CD4-positive, alpha-beta memory T cell (primary cell): Measurements from ENCODE around the gene ARHGAP6. TPM values are rescaled to one million over a fixed set of nuclear protein-coding genes. Genes with fewer than 3 reads are reported as not detected.
A peak's percentile ranks its signal among the peaks of the same experiment; 100 is the strongest.
"Not testable (repeated sequence)": the region's sequence is repeated elsewhere in the genome, so short reads cannot be mapped to it uniquely, and the experiment has no call there.

ENCODE experiments used
- CTCF ChIA-PET: fragments of 350-600 bp; sonication (Branson Sonifier 250); formaldehyde crosslinking; loops from one replicate; lab custom pipeline; 2021; ENCODE audit warnings: inconsistent platforms; ENCODE audit not compliant: partially characterized antibody; lab: Charles Lee
- POLR2A ChIA-PET: fragments of 350-600 bp; sonication (Branson Sonifier 250); formaldehyde crosslinking; loops from one replicate; lab custom pipeline; 2021; ENCODE audit not compliant: partially characterized antibody; lab: Charles Lee
- DNase-seq, 5 donors: peaks; one replicate each; pipeline versions ENCODE4 v3.0.0 to v3.0.0-alpha.2; 2020 to 2022; ENCODE audit warnings: mixed read lengths in 1 of 5
- H3K27ac ChIP-seq: one replicate; pipeline ENCODE4 v1.7.0; 2013; ENCODE audit warnings: low read depth, low read length
- H3K27me3 ChIP-seq: 2 replicates; pipeline ENCODE4 v1.7.0; 2013; ENCODE audit warnings: mild to moderate bottlenecking, low read length, moderate library complexity; ENCODE audit not compliant: insufficient read depth
- H3K36me3 ChIP-seq: 2 replicates; pipeline ENCODE4 v1.7.0; 2013; ENCODE audit warnings: mild to moderate bottlenecking, low read length, moderate library complexity; ENCODE audit not compliant: insufficient read depth
- H3K4me1 ChIP-seq: 2 replicates; pipeline ENCODE4 v1.7.0; 2013; ENCODE audit warnings: mild to moderate bottlenecking, low read length, moderate library complexity; ENCODE audit not compliant: insufficient read depth
- H3K4me3 ChIP-seq, 2 donors: one replicate each; pipeline ENCODE4 v1.7.0; 2013; ENCODE audit warnings: low read length in 2 of 2, mild to moderate bottlenecking in 1 of 2
- H3K9me3 ChIP-seq, 2 donors: one replicate each; pipeline ENCODE4 v1.7.0; 2013; ENCODE audit warnings: low read length in 2 of 2, control low read depth in 1 of 2; ENCODE audit not compliant: control insufficient read depth in 1 of 2
- H3K27ac Mint-ChIP-seq, 7 donors: one replicate each; pipeline ENCODE4 v1.8.0; 2020 to 2021; ENCODE audit warnings: mixed read lengths in 7 of 7, mild to moderate bottlenecking in 6 of 7, inconsistent platforms in 3 of 7, moderate library complexity in 3 of 7
- H3K27me3 Mint-ChIP-seq, 2 donors: one replicate each; pipeline ENCODE4 v1.8.0; 2020 to 2021; ENCODE audit warnings: mixed read lengths in 2 of 2
- H3K36me3 Mint-ChIP-seq, 2 donors: one replicate each; pipeline ENCODE4 v1.8.0; 2020 to 2021; ENCODE audit warnings: mixed read lengths in 2 of 2, inconsistent platforms in 1 of 2, mild to moderate bottlenecking in 1 of 2
- H3K4me1 Mint-ChIP-seq, 4 donors: one replicate each; pipeline ENCODE4 v1.8.0; 2020 to 2021; ENCODE audit warnings: mixed read lengths in 4 of 4, mild to moderate bottlenecking in 1 of 4
- H3K4me3 Mint-ChIP-seq, 8 donors: one replicate each; pipeline ENCODE4 v1.8.0; 2020 to 2021; ENCODE audit warnings: mixed read lengths in 8 of 8, mild to moderate bottlenecking in 7 of 8, moderate library complexity in 6 of 8, inconsistent platforms in 3 of 8
- H3K9me3 Mint-ChIP-seq, 8 donors: one replicate each; pipeline ENCODE4 v1.8.0; 2020 to 2021; ENCODE audit warnings: mixed read lengths in 8 of 8, mild to moderate bottlenecking in 5 of 8, inconsistent platforms in 3 of 8, moderate library complexity in 1 of 8
- intact Hi-C: fragments of 100-400 bp; cut with micrococcal nuclease; formaldehyde crosslinking; loops from one replicate; pipeline ENCODE4 v1.15.1; 2023
- polyA plus RNA-seq, 2 donors: library from polyadenylated mRNA; unstranded; fragments of 300-500 nt; fragmentation: Illumina TruSeq; gene quantifications; one replicate each; pipeline ENCODE4 v1.2.3, GENCODE V29; 2021
- total RNA-seq, 2 experiments: library from RNA; stranded (reverse); gene quantifications; one replicate each; pipeline ENCODE4 v1.2.3, GENCODE V29; 2021

The ARHGAP6 gene
- total and polyA plus RNA-seq, 4 experiments from 2014 or later, result not detected

DNA sequence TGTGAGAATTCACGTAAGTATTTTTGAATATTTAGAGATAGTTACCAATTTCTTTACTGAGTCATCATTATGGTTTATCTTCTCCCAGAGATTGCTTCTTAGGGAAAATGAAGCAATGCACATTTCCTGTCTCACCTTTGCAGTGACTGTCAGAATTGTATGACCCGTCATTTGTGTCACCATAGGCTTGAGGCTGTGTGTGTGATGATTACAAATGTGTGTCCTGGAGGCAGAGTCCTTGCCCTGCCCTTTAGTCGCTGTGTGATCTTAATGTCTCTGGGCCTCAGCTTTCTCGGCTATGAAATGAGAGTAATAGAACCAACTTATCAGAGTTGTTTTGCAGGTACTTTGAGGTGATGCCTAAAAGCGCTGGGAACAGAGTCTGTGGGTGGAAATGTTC, 540.7 kb downstream of the ARHGAP6 start:
- no peak for DNase-seq
- Histone ChIP-seq H3K27ac (no peak overlapping the region), H3K36me3 (peaks cover 4% of the 10 kb centered on the region), H3K9me3 (no peaks in the 10 kb centered on the region), H3K4me3 (no peak overlapping the region), H3K4me1 (no peaks in the 10 kb centered on the region), H3K27me3 (no peaks in the 10 kb centered on the region)
- Mint-ChIP-seq H3K36me3 (peaks cover 14 to 17% of the 10 kb centered on the region in 2 donors), H3K27ac (no peak overlapping the region), H3K4me1 (no peaks in the 10 kb centered on the region), H3K27me3 (no peaks in the 10 kb centered on the region), H3K4me3 (no peak overlapping the region), H3K9me3 (peaks cover 0 to 2% (median 0%) of the 10 kb centered on the region in 8 donors)
- ChIA-PET CTCF (interaction anchor here (1.0 to 2.0 kb wide), 3 partner anchors 11 to 936 kb away, joined by 3 to 5 read pairs (median 5); no protein-coding TSS in a partner anchor), POLR2A (interaction anchor here (1.0 kb wide), 1 partner anchor 24 kb away, joined by 3 read pairs; no protein-coding TSS in a partner anchor)
- intact Hi-C loops, result no loop called here

GRCh38 chrX:11124112-11124511, 541.6 kb downstream of the ARHGAP6 start:
- peaks cover 20 to 27% of the 10 kb centered on the region in 2 donors for H3K36me3 Mint-ChIP-seq
- H3K36me3 ChIP-seq, result peaks cover 12% of the 10 kb centered on the region
- POLR2A ChIA-PET, result no interaction called here
- no peaks in the 10 kb centered on the region for H3K4me1 ChIP-seq
- intact Hi-C loops, result no loop called here
- H3K9me3 ChIP-seq, result no peaks in the 10 kb centered on the region
- H3K4me3 Mint-ChIP-seq, result no peak overlapping the region
- no peaks in the 10 kb centered on the region for H3K4me1 Mint-ChIP-seq
- no peak overlapping the region for H3K27ac Mint-ChIP-seq
- H3K4me3 ChIP-seq, result no peak overlapping the region
- H3K27ac ChIP-seq, result no peak overlapping the region
- no peaks in the 10 kb centered on the region for H3K27me3 Mint-ChIP-seq
- CTCF ChIA-PET, result interaction anchor here (2.0 kb wide), 1 partner anchor 12 kb away, joined by 5 read pairs; no protein-coding TSS in a partner anchor
- H3K27me3 ChIP-seq, result no peaks in the 10 kb centered on the region
- DNase-seq, result no peak
- H3K9me3 Mint-ChIP-seq, result peaks cover 0 to 2% (median 0%) of the 10 kb centered on the region in 8 donors

DNA sequence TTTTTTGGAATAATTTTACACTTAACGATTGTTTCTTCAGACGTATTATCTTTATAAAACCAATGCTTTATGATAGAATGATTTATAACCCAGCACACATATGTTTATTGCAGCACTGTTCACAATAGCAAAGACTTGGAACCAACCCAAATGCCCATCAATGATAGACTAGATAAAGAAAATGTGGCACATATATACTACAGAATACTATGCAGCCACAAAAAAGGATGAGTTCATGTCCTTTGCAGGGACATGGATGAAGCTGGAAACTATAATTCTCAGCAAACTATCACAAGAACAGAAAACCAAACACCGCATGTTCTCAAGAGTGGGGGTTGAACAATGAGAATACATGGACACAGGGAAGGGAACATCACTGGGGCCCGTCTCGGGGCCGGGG, 542.6 kb downstream of the ARHGAP6 start:
- H3K27me3 ChIP-seq, H3K4me1 ChIP-seq, H3K9me3 Mint-ChIP-seq, POLR2A ChIA-PET, CTCF ChIA-PET, H3K27me3 Mint-ChIP-seq, DNase-seq, H3K9me3 ChIP-seq, intact Hi-C loops, H3K4me1 Mint-ChIP-seq, H3K4me3 ChIP-seq, H3K4me3 Mint-ChIP-seq, H3K27ac ChIP-seq, H3K27ac Mint-ChIP-seq: not testable (repeated sequence)
- peaks cover 21 to 36% of the 10 kb centered on the region in 2 donors for H3K36me3 Mint-ChIP-seq
- H3K36me3 ChIP-seq, result peaks cover 12% of the 10 kb centered on the region

DNA sequence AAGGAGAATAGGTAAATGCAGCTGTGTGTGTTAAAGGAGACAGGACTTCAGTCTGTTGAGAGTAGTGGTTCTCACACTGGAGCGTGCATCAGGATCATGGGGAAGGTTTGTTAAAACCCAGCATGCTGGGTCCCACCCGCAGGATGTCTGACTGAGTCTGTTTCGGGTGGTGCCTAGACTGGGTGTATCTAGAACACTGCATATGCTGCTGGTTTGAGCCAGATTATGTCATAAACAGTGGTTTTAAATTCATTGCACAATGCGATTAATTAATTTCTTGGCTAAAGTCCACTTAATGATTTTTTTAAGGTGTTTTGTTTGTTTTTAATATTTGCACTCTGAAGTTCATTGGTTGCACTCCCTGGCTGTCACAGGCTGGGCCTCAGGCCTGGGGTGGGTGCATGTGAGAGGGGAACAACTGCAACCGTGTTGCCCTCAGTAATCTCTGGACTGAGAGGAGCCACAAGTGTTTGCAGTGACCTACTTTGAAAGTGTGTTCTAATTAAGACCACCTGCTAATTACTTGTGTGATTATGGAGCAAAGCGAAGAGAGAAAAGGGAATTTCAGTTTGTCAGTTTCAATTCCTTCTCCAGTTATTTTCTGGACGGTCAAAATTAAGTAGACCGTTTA, 546.3 kb downstream of the ARHGAP6 start:
- H3K36me3 Mint-ChIP-seq, result peaks cover 28 to 64% of the 10 kb centered on the region in 2 donors
- no peak for DNase-seq

DNA sequence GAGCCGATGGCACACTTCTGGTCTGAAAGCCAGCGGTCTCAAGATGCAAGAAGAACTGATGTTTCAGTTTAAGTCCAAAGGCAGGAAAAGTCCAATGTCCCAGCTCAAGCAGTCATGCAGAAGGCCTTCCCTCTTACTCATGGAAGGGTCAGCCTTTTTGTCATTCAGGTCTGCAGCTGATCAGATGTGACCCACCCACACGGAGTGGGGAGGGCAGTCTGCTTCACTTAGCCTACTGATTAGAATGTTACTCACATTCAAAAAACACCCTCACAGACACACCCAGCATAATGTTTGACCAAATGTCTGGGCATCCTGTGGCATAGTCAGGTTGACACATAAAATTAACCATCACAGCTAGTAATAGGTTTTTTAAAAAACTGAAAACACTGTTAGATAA, 548.0 kb downstream of the ARHGAP6 start:
- Mint-ChIP-seq H3K4me1 (peaks cover 2 to 10% (median 8%) of the 10 kb centered on the region in 4 donors), H3K9me3 (no peaks in the 10 kb centered on the region), H3K36me3 (peaks cover 28 to 68% of the 10 kb centered on the region in 2 donors), H3K27ac (no peak overlapping the region), H3K27me3 (no peaks in the 10 kb centered on the region), H3K4me3 (no peak overlapping the region)
- H3K27ac ChIP-seq, result no peak overlapping the region
- no peaks in the 10 kb centered on the region for H3K9me3 ChIP-seq
- no peak for DNase-seq
- intact Hi-C loops, result no loop called here
- H3K4me1 ChIP-seq, result peaks cover 4% of the 10 kb centered on the region
- no peak overlapping the region for H3K4me3 ChIP-seq
- POLR2A ChIA-PET, result no interaction called here
- CTCF ChIA-PET, result no interaction called here
- peaks cover 32% of the 10 kb centered on the region for H3K36me3 ChIP-seq
- H3K27me3 ChIP-seq, result no peaks in the 10 kb centered on the region

More for the DNA sequence above, 546.3 kb downstream of the ARHGAP6 start:
- H3K4me3 Mint-ChIP-seq, result no peak overlapping the region
- H3K9me3 Mint-ChIP-seq, result no peaks in the 10 kb centered on the region
- Histone ChIP-seq H3K4me1 (no peaks in the 10 kb centered on the region), H3K9me3 (no peaks in the 10 kb centered on the region), H3K27me3 (no peaks in the 10 kb centered on the region), H3K36me3 (peaks cover 32% of the 10 kb centered on the region), H3K4me3 (no peak overlapping the region), H3K27ac (no peak overlapping the region)
- no peaks in the 10 kb centered on the region for H3K4me1 Mint-ChIP-seq
- intact Hi-C loops, result no loop called here
- CTCF ChIA-PET, result no interaction called here
- POLR2A ChIA-PET, result no interaction called here
- H3K27ac Mint-ChIP-seq, result no peak overlapping the region
- H3K27me3 Mint-ChIP-seq, result no peaks in the 10 kb centered on the region

DNA sequence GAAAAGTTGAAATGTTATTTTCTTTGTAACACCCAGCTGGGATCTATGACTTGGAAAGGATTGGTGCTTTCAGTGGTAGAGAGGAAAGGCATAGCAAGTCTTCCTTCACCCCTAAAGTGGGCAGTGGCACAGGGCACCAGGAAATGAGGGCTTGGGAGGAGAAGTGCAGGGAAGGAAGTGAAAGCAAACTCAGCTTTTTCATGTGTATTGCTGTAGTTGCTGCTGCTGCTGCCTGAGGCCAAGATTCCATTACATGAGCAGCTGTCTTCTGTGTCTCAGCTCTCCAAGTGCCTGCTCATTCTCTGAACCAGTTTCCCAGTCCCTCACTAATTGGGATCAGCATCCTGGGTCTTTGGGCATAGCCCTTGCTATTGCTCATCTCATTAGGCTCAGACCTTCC, 552.0 kb downstream of the ARHGAP6 start:
- intact Hi-C loops, result loop anchor here (5.0 kb wide), 1 partner anchor 659 kb away; no protein-coding TSS in a partner anchor
- DNase-seq, result no peak
- H3K27me3 Mint-ChIP-seq, result peaks cover 0 to 1% of the 10 kb centered on the region in 2 donors
- peaks cover 20% of the 10 kb centered on the region for H3K4me1 ChIP-seq
- no peaks in the 10 kb centered on the region for H3K9me3 ChIP-seq
- H3K27me3 ChIP-seq, result no peaks in the 10 kb centered on the region
- peak overlapping the region in 2 of 8 donors; percentile 0 to 35 for H3K4me3 Mint-ChIP-seq
- no peaks in the 10 kb centered on the region for H3K9me3 Mint-ChIP-seq
- no peak overlapping the region for H3K4me3 ChIP-seq
- H3K27ac ChIP-seq, result no peak overlapping the region
- ChIA-PET CTCF (interaction anchor here (1.5 kb wide), 1 partner anchor 923 kb away, joined by 3 read pairs; no protein-coding TSS in a partner anchor), POLR2A (no interaction called here)
- H3K36me3 Mint-ChIP-seq, result peaks cover 7 to 45% of the 10 kb centered on the region in 2 donors
- H3K36me3 ChIP-seq, result peaks cover 19% of the 10 kb centered on the region
- peak overlapping the region in 6 of 7 donors; percentile 42 to 98 (median 80) for H3K27ac Mint-ChIP-seq
- H3K4me1 Mint-ChIP-seq, result peaks cover 7 to 31% (median 22%) of the 10 kb centered on the region in 4 donors

- no peaks in the 10 kb centered on the region for H3K9me3 ChIP-seq
- peak in 1 of 5 donors; percentile 2 for DNase-seq
- Mint-ChIP-seq H3K27ac (peak overlapping the region; percentile 96 to 98 (median 97)), H3K27me3 (peaks cover 0 to 1% of the 10 kb centered on the region in 2 donors), H3K4me1 (peaks cover 7 to 31% (median 22%) of the 10 kb centered on the region in 4 donors), H3K4me3 (peak overlapping the region in 3 of 8 donors; percentile 92 to 95 (median 94)), H3K9me3 (no peaks in the 10 kb centered on the region), H3K36me3 (peaks cover 7 to 32% of the 10 kb centered on the region in 2 donors)
- intact Hi-C loops, result loop anchor here (2.0 to 5.0 kb wide), 2 partner anchors 647 to 660 kb away; partner anchors contain the start of gene MSL3
- peak overlapping the region; percentile 52 to 86 for H3K4me3 ChIP-seq
- ChIA-PET CTCF (no interaction called here), POLR2A (no interaction called here)
- H3K4me1 ChIP-seq, result peaks cover 20% of the 10 kb centered on the region
- H3K36me3 ChIP-seq, result peaks cover 13% of the 10 kb centered on the region
- H3K27me3 ChIP-seq, result no peaks in the 10 kb centered on the region
- H3K27ac ChIP-seq, result peak overlapping the region; percentile 93
Measured at GRCh38 chrX:11111947-11112346, 553.8 kb downstream of the ARHGAP6 start.
